Right lobe of liver (tissue), 6 donors: ENCODE data around the gene SMIM5. TPM values are rescaled to one million over a fixed set of nuclear protein-coding genes. Genes with fewer than 3 reads are reported as not detected.

Experiments used
- ATAC-seq, 4 donors: fragments of 200-7000 bp; cut with Tn5 transposase; one replicate each; pipeline ENCODE4 v1.9.1; 2020; ENCODE audit warnings: mild to moderate bottlenecking in 4 of 4, moderate library complexity in 4 of 4
- DNase-seq, 3 donors: peaks; one replicate each; pipeline ENCODE4 v3.0.0-alpha.2; 2020
- H3K27ac ChIP-seq, 3 donors: fragments of 200-600 bp; one replicate each; pipeline ENCODE4 v1.8.0; 2022
- H3K27me3 ChIP-seq, 2 donors: fragments of 200-600 bp; one replicate each; pipeline ENCODE4 v1.8.0; 2022
- H3K36me3 ChIP-seq, 4 donors: fragments of 200-600 bp; sonication (generic) in 1 of 4; one replicate each; pipeline versions ENCODE4 v1.5.1 to v1.8.0; 2017 to 2022; ENCODE audit warnings: control low read depth in 1 of 4
- H3K4me1 ChIP-seq, 4 donors: fragments of 200-600 bp; sonication (generic) in 1 of 4; one replicate each; pipeline versions ENCODE4 v1.5.1 to v1.8.0; 2017 to 2022; ENCODE audit warnings: control low read depth in 1 of 4
- H3K4me3 ChIP-seq, 3 donors: fragments of 200-600 bp; one replicate each; pipeline ENCODE4 v1.8.0; 2022
- H3K9me3 ChIP-seq, 4 donors: fragments of 200-600 bp; sonication (generic) in 1 of 4; one replicate each; pipeline versions ENCODE4 v1.5.1 to v1.8.0; 2017 to 2022; ENCODE audit warnings: control low read depth in 1 of 4
- CTCF ChIP-seq, 4 donors: fragments of 200-600 bp in 3 of 4; fragments of 450-650 bp in 1 of 4; IDR thresholded peaks; one replicate each; pipeline versions ENCODE4 v1.5.1 to v1.8.0; 2016 to 2022; ENCODE audit warnings: antibody characterized with exemption in 4 of 4, mild to moderate bottlenecking in 2 of 4
- POLR2A ChIP-seq: fragments of 450-650 bp; IDR thresholded peaks from one replicate; pipeline ENCODE4 v1.6.1; 2017; ENCODE audit warnings: antibody characterized with exemption, mild to moderate bottlenecking
- WGBS: methylation state at CpG from one replicate; pipeline ENCODE4 v1.1.6; 2018; ENCODE audit warnings: low coverage, low lambda C conversion rate; ENCODE audit not compliant: insufficient coverage; ENCODE audit errors: missing lambda C conversion rate; 5-methylcytosine and 5-hydroxymethylcytosine counted together
- intact Hi-C, 2 donors: fragments of 100-400 bp; cut with DNase I; formaldehyde crosslinking; loops; one replicate each; pipeline versions ENCODE4 v1.11.2 to v1.14.1; 2022
- total RNA-seq, 6 experiments: library from RNA; depleted of rRNA in 2 of 6; stranded (reverse); fragments of >200 nt in 2 of 6; fragmentation: NEBNext Ultra II Directional in 3 of 6; extraction: Animal tissue kit (Norgen Biotek cat#: 25700) in 3 of 6; gene quantifications; one replicate each; pipeline versions ENCODE4 v1.1.0 to v1.2.4, GENCODE V29; 2016 to 2023
- donor health status: DM: no; HTN: yes; CAD: no.
- donor health status: DM: no; HTN: no; CAD: no.
- donor health status: DM: no; HTN: no; CAD: no.
- donor health status: DM: no; HTN: yes; CAD: no.
- donor health status: DM: no; HTN: yes; CAD: no.

Gene SMIM5
- total RNA-seq, 6 experiments from 2014 or later, result 0.06 to 0.78 (median 0.29) TPM; not detected in 1

DNA sequence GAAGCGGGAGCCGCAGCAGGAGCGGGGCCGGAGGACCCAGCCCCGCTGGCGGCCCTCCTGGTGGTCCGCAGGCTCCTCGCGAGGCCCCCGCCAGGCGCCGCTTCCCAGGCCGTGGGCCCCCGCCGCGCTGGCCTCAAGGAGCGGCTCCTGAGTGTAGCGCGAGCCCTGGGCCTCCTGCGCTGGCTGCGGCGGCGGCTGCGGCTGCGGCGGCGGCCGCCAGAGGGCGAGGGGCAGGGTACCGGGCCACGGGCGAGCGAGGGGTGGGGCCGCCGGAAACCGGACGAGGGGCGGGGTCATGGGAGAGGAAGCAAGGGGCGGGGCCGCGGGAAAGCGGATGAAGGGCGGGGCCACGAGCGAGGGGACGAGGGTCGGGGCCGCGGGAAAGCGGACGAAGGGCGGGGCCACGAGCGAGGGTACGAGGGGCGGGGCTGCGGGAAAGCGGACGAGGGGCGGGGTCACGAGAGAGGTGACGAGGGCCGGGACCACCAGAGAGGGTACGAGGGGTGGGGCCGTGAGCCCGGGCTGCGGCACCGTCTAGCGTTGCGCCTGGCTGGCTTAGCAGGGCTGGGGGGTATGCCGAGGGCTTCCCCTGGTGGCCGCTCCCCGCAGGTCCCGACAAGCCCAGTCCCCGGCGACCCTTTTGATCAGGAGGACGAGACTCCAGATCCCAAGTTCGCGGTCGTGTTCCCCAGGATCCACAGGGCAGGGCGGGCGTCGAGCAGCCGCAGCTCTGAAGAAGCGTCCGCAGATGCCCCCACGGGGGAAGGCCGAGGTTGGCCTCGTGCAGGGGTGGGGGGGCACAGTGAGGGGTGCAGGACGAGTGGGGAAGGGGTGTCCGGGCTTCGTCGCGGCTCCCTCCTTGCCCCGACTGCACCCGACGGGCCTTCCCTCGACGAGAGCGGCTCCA lies 44.0 kb upstream of the SMIM5 start:
- ATAC-seq, result peak; percentile 92 to 94 (median 92)
- Histone ChIP-seq H3K9me3 (no peaks in the 10 kb centered on the region), H3K27me3 (no peaks in the 10 kb centered on the region), H3K36me3 (no peaks in the 10 kb centered on the region), H3K4me1 (peaks cover 0 to 5% (median 0%) of the 10 kb centered on the region in 4 donors), H3K27ac (peak overlapping the region; percentile 82 to 91 (median 87)), H3K4me3 (peak overlapping the region; percentile 62 to 67 (median 64))
- under 1% methylated on average over 30 of the region's 100 CpGs for WGBS
- intact Hi-C loops, result loop anchor here in 1 of 2 donors (5.0 kb wide), 1 partner anchor 72 kb away; the partner anchor contains the start of genes CASKIN2 and TSEN54
- peak; percentile 96 to 98 (median 98) for DNase-seq
- TF ChIP-seq POLR2A (peak; percentile 76), CTCF (IDR thresholded peaks at IDR 0.05) (peak; percentile 44 to 81 (median 60))

DNA sequence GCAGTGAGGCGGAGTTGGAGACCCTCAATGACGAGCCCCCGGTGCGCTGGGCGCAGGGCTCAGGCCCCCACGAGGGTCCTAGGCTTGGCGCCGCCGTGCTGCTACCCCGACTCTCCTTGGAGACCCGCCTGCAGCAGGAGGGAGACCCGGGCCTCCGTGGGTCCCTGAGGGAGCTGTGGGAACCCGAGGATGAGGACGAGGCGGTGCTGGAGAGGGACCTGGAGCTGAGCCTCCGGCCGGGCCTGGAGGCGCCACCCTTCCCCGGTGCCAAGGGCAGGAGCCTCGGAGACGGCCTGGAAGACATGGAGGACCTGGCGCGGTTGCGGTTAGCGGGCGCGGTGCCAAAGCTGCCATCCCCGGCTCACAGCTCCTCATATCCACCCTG lies 43.3 kb upstream of the SMIM5 start:
- H3K27ac ChIP-seq, result no peak overlapping the region
- ATAC-seq (no peak), DNase-seq (peak; percentile 45 to 69 (median 59))

DNA sequence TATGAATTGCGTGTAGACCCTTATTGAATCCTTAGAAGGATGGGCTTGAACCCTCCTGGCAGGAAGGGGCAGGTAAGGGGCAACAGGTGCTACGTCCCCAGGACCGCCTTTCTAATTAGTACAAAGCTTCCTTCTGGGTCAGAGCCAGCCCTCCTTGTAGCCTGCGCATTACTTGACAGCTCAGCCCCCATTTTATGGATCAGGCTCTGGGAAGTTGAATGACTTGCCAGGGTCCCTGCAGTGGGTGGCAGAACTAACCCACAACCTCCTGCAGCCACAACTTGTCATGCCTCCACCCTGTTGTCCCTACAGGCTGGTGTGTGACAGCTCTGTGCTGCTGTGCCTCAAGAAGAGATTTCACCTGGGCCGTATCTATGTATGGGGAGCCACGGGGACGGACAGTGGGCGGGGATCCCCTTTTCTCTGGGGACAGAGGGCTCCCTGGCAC lies 42.9 kb upstream of the SMIM5 start:
- TF ChIP-seq CTCF (IDR thresholded peaks at IDR 0.05) (no peak), POLR2A (no peak)
- intact Hi-C loops, result no loop called here
- Histone ChIP-seq H3K36me3 (no peaks in the 10 kb centered on the region), H3K4me1 (peaks cover 0 to 5% (median 0%) of the 10 kb centered on the region in 4 donors), H3K27me3 (no peaks in the 10 kb centered on the region), H3K4me3 (no peak overlapping the region), H3K27ac (no peak overlapping the region), H3K9me3 (no peaks in the 10 kb centered on the region)
- no CpG with 5 or more reads among the region's 8 CpGs for WGBS
- DNase-seq (peak in 1 of 3 donors; percentile 18), ATAC-seq (no peak)

More for the DNA sequence above, 43.3 kb upstream of the SMIM5 start:
- Histone ChIP-seq H3K4me1 (peaks cover 0 to 5% (median 0%) of the 10 kb centered on the region in 4 donors), H3K36me3 (no peaks in the 10 kb centered on the region), H3K4me3 (peak overlapping the region; percentile 62 to 67 (median 64)), H3K27me3 (no peaks in the 10 kb centered on the region), H3K9me3 (no peaks in the 10 kb centered on the region)
- intact Hi-C loops, result loop anchor here in 1 of 2 donors (5.0 kb wide), 1 partner anchor 73 kb away; the partner anchor contains the start of genes CASKIN2 and TSEN54
- TF ChIP-seq CTCF (IDR thresholded peaks at IDR 0.05) (no peak), POLR2A (no peak)
- WGBS, result no CpG with 5 or more reads among the region's 29 CpGs

- ATAC-seq, result no peak
- 84% methylated on average over 5 of the region's 12 CpGs for WGBS
- Histone ChIP-seq H3K27ac (no peak overlapping the region), H3K27me3 (no peaks in the 10 kb centered on the region), H3K36me3 (no peaks in the 10 kb centered on the region), H3K9me3 (no peaks in the 10 kb centered on the region), H3K4me1 (peaks cover 0 to 5% (median 0%) of the 10 kb centered on the region in 4 donors), H3K4me3 (no peak overlapping the region)
- DNase-seq, result peak in 1 of 3 donors; percentile 22
- intact Hi-C loops, result no loop called here
- no peak for TF ChIP-seq POLR2A
- no peak for TF ChIP-seq CTCF (IDR thresholded peaks at IDR 0.05)
These were observed 42.1 kb upstream of the SMIM5 start for GRCh38 chr17:75590849-75591721.
